Stimulated activated naive CD4-positive, alpha-beta T cell treated with Interleukin-2 at 50 U/mL for 16 hours (primary cell): ENCODE data around the gene HDAC3.

Source experiments
- DNase-seq: peaks from one replicate; lab custom pipeline; 2025; lab: John Stamatoyannopoulos, UW

Gene HDAC3

DNA sequence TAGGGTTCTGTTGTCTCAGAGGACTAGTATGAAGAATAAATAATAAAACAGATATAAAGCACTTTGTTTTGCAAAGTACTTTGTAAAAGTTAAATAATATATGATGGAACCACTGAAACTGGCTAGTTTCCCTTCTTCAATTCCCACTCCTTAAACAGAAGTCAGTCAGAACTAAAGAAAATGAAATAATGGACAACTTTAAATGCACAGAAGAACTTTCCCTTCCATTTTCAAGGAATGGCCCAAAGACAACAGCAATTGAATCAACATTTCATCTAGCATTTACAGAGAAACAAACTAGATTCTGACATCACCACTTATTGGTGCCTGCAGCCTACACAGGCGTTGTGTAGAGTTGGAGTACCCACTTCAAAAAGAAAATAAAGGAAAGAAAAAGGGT lies 34.0 kb downstream of the HDAC3 start:
- DNase-seq = no peak

DNA sequence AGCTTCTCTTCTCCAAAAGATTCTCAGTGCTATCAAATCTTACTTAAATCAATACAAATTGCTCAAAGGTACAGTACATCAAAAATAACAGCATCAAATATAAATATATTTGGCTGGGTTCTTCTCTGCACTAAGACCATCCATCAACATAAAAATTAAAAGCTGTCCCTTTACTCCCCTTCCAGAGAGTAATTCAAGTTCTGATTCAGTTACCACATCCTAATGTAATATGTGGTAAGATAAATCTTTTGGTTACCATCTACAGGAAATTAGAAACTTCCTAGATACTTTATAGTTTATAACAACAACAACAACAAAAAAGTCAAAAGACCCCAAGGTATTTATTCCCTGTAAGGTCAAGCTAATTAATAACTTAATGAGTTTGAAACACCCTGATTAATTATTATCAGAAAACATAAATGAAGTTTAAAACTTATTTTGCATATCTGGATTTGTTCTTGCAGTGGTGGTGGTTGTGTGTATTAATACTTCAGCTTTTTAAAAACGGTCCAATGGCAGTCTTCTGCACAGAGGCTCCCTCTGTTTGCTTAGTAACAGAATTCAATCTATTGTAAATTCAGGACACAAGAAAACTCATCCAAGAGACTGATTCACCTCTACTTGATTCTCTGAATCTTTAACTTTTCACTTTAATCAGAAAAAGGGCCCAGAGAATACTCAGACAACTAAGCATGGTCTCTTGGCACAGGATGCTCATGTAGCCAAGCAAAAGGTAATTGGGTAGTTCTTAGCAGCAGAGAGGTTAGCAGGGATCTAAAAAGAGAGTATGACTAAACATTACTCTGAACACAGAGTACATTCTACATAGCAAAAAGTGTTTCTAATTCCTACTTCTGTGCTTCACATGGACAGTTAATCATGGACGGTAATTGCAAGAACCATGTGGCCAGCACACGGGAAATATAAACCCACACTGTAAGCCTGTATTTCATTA lies 38.0 kb downstream of the HDAC3 start:
- no peak for DNase-seq

DNA sequence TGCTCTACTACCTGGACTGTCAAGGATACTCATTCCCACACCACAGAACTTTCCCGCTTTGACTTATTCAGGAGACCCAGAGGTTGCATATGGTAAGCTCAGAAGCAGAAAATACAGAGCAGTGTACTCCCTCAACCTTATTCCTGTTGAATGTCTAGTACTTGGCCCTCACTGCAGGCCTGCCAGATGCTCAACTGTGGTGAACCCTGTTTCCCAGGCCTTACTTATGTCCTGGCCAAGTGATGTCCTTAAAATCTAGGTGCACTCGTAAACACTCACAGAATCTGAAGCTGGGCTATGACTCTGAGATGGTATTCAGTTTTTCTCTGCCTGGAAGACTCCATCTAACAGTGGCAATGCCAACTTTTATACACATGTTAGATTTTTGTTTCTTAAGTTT lies 38.8 kb downstream of the HDAC3 start:
- no peak for DNase-seq

DNA sequence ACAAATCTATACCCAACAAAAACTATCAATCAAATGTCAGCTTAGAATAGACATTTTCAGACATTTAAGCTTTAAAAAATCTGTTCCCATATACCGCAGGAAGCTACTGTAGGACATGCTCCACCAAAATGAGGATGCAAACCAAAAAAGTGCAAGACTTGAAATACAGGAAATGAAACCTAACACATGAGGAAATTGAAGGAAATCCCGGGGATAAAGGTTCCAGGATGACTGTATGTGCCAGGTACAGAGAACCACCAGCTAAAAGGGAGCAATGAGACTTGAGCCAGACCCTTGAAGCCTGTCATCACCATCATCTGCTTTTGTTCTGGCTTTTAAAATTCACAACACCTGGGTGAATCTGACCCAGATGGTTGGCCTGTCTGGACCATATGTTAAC lies 39.3 kb downstream of the HDAC3 start:
- no peak for DNase-seq

DNA sequence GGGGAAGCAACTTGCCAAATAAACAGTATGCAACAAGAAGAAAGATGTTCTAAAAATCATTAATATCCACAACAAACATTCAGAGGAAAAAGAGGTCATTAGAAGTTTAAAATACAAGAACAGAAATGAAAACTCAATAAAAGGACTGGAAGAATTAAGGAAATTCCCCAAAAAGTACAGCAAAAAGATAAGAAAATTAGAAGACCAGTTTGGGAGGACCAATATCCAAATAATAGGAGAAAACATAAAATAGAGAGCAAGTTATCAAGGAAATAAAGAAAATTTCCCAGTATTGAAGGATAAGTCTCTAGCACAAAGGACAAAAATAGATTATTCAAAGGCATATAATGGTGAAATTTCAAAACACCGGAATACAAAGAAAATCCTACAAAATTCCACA lies 39.8 kb downstream of the HDAC3 start:
- DNase-seq = no peak

DNA sequence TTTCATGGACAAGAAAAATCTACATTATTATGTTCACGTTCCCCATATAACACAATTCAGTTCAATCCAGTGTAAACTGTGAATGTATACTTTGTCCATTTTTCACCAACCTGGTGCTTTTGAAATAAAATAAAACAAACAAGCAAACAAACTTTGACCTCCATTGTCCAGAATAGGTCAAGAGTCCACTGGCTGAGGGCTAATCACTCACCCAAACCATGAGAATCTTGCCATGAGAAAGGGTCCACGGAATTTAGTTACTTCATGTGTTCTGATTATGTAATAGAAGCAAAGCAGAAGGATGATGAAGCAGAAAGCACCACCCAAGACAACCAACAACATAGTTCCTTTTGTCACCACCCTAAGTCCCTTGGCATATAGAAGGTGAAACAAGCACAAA lies 46.5 kb downstream of the HDAC3 start:
- no peak for DNase-seq

DNA sequence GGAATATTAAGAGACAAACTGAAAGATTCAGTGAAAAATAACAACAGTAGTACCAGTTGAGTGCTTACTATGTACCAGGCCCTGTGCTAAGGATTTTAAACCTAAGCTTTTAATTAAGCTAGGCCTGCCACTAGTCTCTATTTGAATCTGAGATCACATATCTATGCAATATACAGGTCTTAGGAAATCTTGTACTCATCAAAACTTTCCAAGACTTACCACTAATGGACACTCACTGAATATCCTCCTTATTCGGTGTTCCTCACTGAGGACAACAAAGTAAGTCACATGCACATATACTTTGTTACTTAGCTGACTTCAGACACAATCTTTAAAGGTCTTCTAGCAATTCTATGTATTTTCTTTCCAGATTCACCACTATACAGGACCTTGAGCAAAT lies 50.4 kb downstream of the HDAC3 start:
- no peak for DNase-seq

- DNase-seq = no peak
Observed at GRCh38 chr5:141585594-141585993, 51.1 kb downstream of the HDAC3 start.

DNA sequence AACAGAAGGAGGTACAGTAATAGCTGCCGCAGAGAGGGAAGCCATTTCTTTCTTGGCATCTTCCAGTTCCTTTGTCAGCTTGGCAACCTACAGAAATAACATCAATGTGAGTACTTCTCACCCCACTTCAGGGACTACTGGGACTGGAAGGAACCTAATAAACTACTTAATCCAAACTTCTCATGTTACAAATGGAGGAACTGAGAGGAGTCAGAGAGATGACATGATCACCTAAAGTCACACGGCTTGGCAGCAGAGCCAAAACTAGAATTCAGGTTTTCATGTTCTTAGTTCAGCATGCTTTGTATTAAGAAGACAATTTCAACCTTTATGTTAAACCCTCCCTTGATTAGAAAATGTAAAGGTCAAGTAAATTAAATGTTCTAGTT lies 62.5 kb downstream of the HDAC3 start:
- DNase-seq = no peak

GRCh38 chr5:141573489-141574121 lies 63.0 kb downstream of the HDAC3 start:
- DNase-seq = no peak
